ENCODE measurements around the gene FBF1. TPM values are rescaled to one million over a fixed set of nuclear protein-coding genes. Genes with fewer than 3 reads are reported as not detected.

The FBF1 gene
- polyA plus RNA-seq, 1 donor = 6.8 TPM

- peak; percentile 32 for DNase-seq
Observed at GRCh38 chr17:75950855-75951554, 10.2 kb upstream of the FBF1 start.

- DNase-seq = no peak
Observed at GRCh38 chr17:75950421-75950820, 9.6 kb upstream of the FBF1 start.

- DNase-seq = no peak
Observed at GRCh38 chr17:75945211-75945610, 4.4 kb upstream of the FBF1 start.

- no peak for DNase-seq
Observed at GRCh38 chr17:75943491-75943890, 2.6 kb upstream of the FBF1 start.

GRCh38 chr17:75942473-75942872 lies 1.6 kb upstream of the FBF1 start:
- no peak for DNase-seq

- no peak for DNase-seq
Observed at GRCh38 chr17:75941442-75941819, 589 bp upstream of the FBF1 start.

GRCh38 chr17:75937652-75938051 lies 3.2 kb downstream of the FBF1 start:
- no peak for DNase-seq

GRCh38 chr17:75933808-75934207 lies 7.0 kb downstream of the FBF1 start:
- no peak for DNase-seq

- no peak for DNase-seq
Observed at GRCh38 chr17:75932852-75933251, 8.0 kb downstream of the FBF1 start.

- DNase-seq = no peak
Observed at GRCh38 chr17:75931062-75931461, 9.8 kb downstream of the FBF1 start.

- no peak for DNase-seq
Observed at GRCh38 chr17:75927286-75927922, 13.4 kb downstream of the FBF1 start.

GRCh38 chr17:75926456-75926855 lies 14.4 kb downstream of the FBF1 start:
- DNase-seq = no peak

GRCh38 chr17:75925912-75926311 lies 14.9 kb downstream of the FBF1 start:
- DNase-seq = no peak

- DNase-seq = no peak
Observed at GRCh38 chr17:75925103-75925502, 15.7 kb downstream of the FBF1 start.

- no peak for DNase-seq
Observed at GRCh38 chr17:75922963-75923874, 17.6 kb downstream of the FBF1 start.

GRCh38 chr17:75922173-75922961 lies 18.5 kb downstream of the FBF1 start:
- DNase-seq = no peak

- no peak for DNase-seq
Observed at GRCh38 chr17:75921596-75921995, 19.2 kb downstream of the FBF1 start.

GRCh38 chr17:75920045-75920560 lies 20.7 kb downstream of the FBF1 start:
- no peak for DNase-seq

GRCh38 chr17:75919611-75920010 lies 21.2 kb downstream of the FBF1 start:
- DNase-seq = no peak

GRCh38 chr17:75917917-75918445 lies 22.9 kb downstream of the FBF1 start:
- no peak for DNase-seq

GRCh38 chr17:75917141-75917916 lies 23.5 kb downstream of the FBF1 start:
- DNase-seq = no peak
